ENCODE data around the gene SLC16A14. TPM values are rescaled to one million over a fixed set of nuclear protein-coding genes. Genes with fewer than 3 reads are reported as not detected.
"Not testable (repeated sequence)": the region's sequence is repeated elsewhere in the genome, so short reads cannot be mapped to it uniquely, and the experiment has no call there.

Gene SLC16A14
- 1 to 10 TPM; 5.0 to 8.2 (median 7.6) TPM for polyA plus RNA-seq (ENCODE audit: insufficient read length in 3 of 3)

DNA sequence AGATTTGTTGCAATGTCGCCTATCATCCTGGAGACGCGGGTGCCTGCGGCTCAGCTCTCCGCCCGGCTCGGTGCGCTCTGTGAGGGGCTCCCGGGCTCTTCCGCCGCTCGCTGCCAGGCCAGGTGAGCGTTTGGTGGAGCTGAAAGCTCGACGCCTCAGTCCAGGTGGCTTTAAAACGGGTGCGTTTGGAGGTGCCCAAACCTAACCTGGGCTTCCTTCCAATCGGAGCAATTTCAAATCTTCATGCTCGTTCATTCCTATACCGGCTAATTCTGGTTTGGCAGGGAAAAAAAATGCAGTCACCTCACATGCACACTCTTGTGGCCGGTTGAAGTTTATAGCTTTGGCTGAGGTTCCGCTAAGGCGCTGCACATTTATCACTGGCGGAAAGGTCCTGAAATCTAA lies at the start of gene SLC16A14:
SLC16A14 (minus strand) TSS at position 274 of the 405 bp plus-strand sequence. CDS start 9,572 bp downstream, outside the sequence.
- peak; percentile 61 to 69 (median 64) for DNase-seq (ENCODE audit: low read depth in 3 of 3, low spot score in 2 of 3)

DNA sequence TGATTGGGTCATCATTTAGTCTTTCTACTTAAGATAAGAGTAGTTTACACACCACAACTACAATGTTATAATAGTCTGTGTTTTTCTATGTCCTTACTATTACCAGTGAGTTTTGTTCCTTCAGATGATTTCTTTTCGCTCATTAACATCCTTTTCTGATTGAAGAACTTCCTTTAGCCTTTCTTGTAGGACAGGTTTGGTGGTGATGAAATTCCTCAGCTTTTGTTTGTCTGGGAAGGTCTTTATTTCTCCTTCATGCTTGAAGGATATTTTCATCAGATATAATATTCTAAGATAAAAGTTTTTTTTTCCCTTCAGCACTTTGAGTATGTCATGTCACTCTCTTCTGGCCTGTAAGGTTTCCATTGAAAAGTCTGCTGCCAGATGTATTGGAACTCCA lies 38.0 kb upstream of the SLC16A14 start:
- DNase-seq (ENCODE audit: low read depth in 3 of 3, low spot score in 2 of 3) = no peak

GRCh38 chr2:230101967-230102366 lies 33.2 kb upstream of the SLC16A14 start:
- DNase-seq (ENCODE audit: low read depth in 3 of 3, low spot score in 2 of 3) = not testable (repeated sequence)

DNA sequence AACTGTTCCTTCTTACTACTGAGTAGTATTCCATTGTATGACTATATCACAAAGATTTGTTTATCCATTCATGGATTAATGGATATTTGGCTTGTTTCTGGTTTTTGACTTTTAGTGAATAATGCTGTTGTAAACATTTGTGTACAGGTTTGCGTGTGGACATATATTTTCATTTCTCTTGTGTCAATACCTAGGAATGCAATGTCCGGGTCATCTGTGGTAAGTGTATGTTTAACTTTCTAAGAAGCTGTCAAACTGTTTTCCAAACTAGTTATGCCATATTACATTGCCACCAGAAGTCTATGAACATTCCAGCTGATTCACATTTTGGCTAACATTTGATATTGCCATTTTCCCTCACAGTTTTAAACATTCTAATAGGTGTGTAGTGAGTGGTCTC lies 29.1 kb upstream of the SLC16A14 start:
- no peak for DNase-seq (ENCODE audit: low read depth in 3 of 3, low spot score in 2 of 3)

DNA sequence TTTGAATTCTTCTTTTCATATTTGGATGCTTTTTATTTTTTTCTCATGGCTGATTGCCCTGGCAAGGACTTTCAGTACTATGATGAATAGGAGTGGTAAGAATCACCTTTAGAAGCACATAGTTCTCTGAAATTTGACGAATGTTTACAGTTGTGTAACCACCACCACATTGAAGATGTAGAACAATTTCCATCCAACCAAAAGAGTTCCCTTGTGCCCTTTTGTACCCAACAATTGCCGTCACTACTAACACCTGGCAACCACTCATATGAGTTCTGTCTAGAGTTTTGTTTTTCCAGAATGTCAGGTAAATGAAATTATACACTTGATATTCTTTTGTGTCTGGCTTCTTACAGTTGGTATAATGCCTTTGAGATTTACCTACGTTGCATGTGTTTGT lies 28.7 kb upstream of the SLC16A14 start:
- DNase-seq (ENCODE audit: low read depth in 3 of 3, low spot score in 2 of 3) = no peak

GRCh38 chr2:230090967-230091366 lies 22.2 kb upstream of the SLC16A14 start:
- DNase-seq (ENCODE audit: low read depth in 3 of 3, low spot score in 2 of 3) = no peak

GRCh38 chr2:230085201-230085600 lies 16.5 kb upstream of the SLC16A14 start:
- DNase-seq (ENCODE audit: low read depth in 3 of 3, low spot score in 2 of 3) = no peak

GRCh38 chr2:230077851-230078547 lies 9.3 kb upstream of the SLC16A14 start:
- DNase-seq (ENCODE audit: low read depth in 3 of 3, low spot score in 2 of 3) = no peak

GRCh38 chr2:230076819-230077218 lies 8.1 kb upstream of the SLC16A14 start:
- DNase-seq (ENCODE audit: low read depth in 3 of 3, low spot score in 2 of 3) = no peak

DNA sequence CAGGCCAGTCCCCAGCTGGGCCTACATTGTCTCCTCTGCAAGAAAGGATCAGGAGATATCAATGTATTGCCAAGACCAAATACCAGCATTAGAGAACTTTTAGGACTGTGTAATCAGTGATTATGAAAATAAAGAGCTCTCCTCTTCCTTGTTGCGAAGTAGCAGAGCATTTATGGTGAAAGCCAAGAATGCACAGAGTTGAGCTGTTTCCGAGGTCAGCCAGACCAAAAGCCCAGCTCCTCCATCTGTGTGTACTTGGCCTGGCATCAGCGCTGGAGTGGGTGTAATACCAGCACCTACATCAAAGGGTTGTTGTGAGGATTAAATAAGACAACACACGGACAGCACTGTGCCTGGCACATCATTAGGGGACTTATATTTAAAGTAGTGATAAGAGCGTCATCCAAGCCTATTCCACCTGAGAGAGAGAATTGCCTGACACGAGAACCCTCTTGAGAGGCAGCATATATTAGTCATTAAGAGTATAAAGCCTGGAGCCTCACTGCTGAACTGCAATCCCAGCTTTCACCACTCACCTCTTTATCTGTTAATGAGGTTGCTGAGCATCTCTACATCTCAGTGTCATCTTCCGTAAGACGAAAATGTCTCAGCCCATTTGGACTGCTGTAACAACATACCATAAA lies 7.4 kb upstream of the SLC16A14 start:
- no peak for DNase-seq (ENCODE audit: low read depth in 3 of 3, low spot score in 2 of 3)

- DNase-seq (ENCODE audit: low read depth in 3 of 3, low spot score in 2 of 3) = no peak
Observed at GRCh38 chr2:230071421-230071820, 2.7 kb upstream of the SLC16A14 start.

DNA sequence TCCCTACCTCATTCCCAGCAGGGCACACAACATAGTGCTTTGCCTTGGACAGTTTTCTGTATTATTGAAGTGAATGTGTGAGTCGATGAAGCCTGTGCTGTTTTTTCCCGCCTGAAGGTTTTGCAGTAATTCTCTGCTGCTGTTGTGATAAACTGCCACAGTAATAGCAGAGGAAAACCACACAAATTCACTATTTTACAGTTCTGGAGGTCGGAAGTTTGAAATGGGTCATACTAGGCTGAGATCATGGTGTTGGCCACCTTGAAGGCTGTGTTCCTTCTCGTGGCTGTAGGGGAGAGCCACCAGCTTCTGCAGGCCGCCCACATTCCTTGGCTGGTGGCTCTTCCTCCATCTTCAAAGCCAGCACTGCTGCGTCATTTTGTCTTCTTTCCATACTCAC lies 678 bp upstream of the SLC16A14 start:
- no peak for DNase-seq (ENCODE audit: low read depth in 3 of 3, low spot score in 2 of 3)

- peak; percentile 3 to 42 (median 27) for DNase-seq (ENCODE audit: low read depth in 3 of 3, low spot score in 2 of 3)
Observed at GRCh38 chr2:230068016-230068650, 591 bp downstream of the SLC16A14 start.

- DNase-seq (ENCODE audit: low read depth in 3 of 3, low spot score in 2 of 3) = no peak
Observed at GRCh38 chr2:230060672-230061293, 7.9 kb downstream of the SLC16A14 start.

DNA sequence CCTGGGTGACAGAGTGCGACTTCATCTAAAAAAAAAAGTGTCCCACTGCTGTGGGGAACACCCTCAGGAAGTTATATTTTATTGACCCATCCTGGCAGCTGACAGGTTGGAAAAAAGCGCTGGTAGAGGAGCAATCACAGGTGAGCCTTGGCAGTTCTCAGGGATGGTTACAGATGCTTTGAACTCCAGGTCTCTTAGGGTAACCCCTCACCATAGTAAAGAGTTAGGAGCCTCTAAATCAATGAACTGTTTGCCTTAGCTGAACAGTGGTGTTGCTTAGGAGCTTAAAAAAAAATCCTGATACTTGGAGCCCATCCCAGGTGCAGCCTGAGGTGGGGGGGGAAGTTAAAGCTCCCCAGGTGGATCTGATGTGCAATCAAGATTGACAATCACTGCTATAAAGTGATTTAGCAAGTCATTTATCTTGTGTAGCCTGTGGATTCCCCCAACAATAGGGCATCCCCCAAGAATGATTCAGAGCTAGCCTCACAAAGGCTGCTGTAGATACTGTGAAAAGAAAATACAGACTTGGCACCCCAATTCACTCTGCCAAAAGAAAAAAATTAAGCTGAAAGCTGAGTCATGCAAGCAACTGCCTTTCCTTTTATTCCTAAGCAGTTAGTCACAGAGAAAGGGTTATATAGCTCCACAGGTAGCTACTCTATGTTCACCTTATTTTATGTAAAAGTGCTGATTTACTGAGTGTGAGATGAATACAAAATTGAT lies 14.8 kb downstream of the SLC16A14 start:
- no peak for DNase-seq (ENCODE audit: low read depth in 3 of 3, low spot score in 2 of 3)

GRCh38 chr2:230052299-230052698 lies 16.4 kb downstream of the SLC16A14 start:
- DNase-seq (ENCODE audit: low read depth in 3 of 3, low spot score in 2 of 3) = no peak

GRCh38 chr2:230050136-230050535 lies 18.6 kb downstream of the SLC16A14 start:
- no peak for DNase-seq (ENCODE audit: low read depth in 3 of 3, low spot score in 2 of 3)

GRCh38 chr2:230048010-230048671 lies 20.6 kb downstream of the SLC16A14 start:
- DNase-seq (ENCODE audit: low read depth in 3 of 3, low spot score in 2 of 3) = no peak

DNA sequence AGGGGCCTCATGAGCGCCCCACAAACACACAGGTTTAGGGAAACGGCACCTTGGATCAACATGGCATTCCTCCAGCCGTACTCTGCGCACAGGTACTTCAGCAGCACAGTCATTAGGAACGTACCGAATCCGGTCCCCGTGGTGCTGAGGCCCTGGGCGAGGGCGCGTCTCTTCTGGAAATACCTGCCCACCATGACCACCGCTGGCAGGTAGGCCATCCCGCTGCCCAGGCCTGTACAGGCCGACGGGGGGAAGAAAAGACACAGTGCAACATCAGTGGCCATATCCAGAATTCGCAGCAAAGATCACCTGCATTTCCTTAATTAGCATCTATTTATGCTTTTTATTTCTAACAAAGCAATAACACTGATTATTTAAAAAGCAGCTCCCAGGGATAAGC lies 22.2 kb downstream of the SLC16A14 start:
- no peak for DNase-seq (ENCODE audit: low read depth in 3 of 3, low spot score in 2 of 3)

DNA sequence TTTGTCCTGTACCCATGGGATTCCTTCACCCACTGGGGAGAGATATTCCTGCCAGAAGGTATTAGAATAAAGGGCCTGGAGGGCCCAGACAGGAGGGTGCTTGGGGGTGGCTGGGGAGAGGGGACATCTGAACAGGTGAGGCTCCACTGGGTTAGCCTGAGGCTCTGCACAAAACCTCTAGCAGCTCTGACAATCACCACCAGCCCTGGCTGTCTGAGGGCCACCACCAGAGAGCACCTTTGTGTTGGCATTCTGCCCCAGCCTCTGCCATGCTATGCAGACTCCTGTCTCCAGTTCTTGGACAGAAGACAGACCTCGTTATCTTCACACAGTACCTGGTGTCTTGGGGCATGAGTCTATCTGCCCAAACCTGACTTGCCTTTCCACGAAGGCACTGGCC lies 25.3 kb downstream of the SLC16A14 start:
- no peak for DNase-seq (ENCODE audit: low read depth in 3 of 3, low spot score in 2 of 3)
